Adrenal gland (tissue), 12 donors: ENCODE results near the gene COL16A1. TPM values are rescaled to one million over a fixed set of nuclear protein-coding genes. Genes with fewer than 3 reads are reported as not detected.

Experiments used
- DNase-seq, 7 donors: peaks; one replicate each; pipeline ENCODE4 v3.0.0-alpha.2; 2019 to 2020
- H3K27ac ChIP-seq, 5 donors: fragments of 200-600 bp; sonication (generic) in 4 of 5; 1 replicate in 3 of 5; 2 replicates in 2 of 5; pipeline versions ENCODE4 v1.5.1 to v1.8.0; 2016 to 2020; ENCODE audit warnings: mild to moderate bottlenecking in 1 of 5
- H3K27me3 ChIP-seq: fragments of 200-600 bp; 2 replicates; pipeline ENCODE4 v1.8.0; 2021
- H3K36me3 ChIP-seq, 2 donors: fragments of 200-600 bp; replicated peaks in 1 of 2; 1 replicate in 1 of 2; 2 replicates in 1 of 2; pipeline versions ENCODE4 v1.5.1 to v1.8.0; 2018 to 2022
- H3K4me1 ChIP-seq, 2 donors: fragments of 200-600 bp; replicated peaks in 1 of 2; 1 replicate in 1 of 2; 2 replicates in 1 of 2; pipeline versions ENCODE4 v1.5.1 to v1.8.0; 2018 to 2021
- H3K4me3 ChIP-seq, 4 donors: fragments of 200-600 bp; sonication (generic) in 3 of 4; one replicate each; pipeline ENCODE4 v1.5.1; 2016 to 2018
- H3K9me3 ChIP-seq, 3 donors: fragments of 200-600 bp; sonication (generic) in 1 of 3; replicated peaks in 1 of 3; 1 replicate in 2 of 3; 2 replicates in 1 of 3; pipeline versions ENCODE4 v1.5.1 to v1.8.0; 2016 to 2021
- CTCF ChIP-seq, 6 experiments: fragments of 450-650 bp in 4 of 6; fragments of 200-600 bp in 2 of 6; sonication (generic) in 1 of 6; IDR thresholded peaks; 1 replicate in 5 of 6; 2 replicates in 1 of 6; pipeline versions ENCODE4 v1.5.1 to v1.8.0; 2016 to 2021; ENCODE audit warnings: antibody characterized with exemption in 6 of 6, mild to moderate bottlenecking in 2 of 6, moderate library complexity in 1 of 6
- POLR2A ChIP-seq, 2 donors: fragments of 450-650 bp; IDR thresholded peaks; one replicate each; pipeline ENCODE4 v1.6.1; 2017; ENCODE audit warnings: antibody characterized with exemption in 2 of 2, mild to moderate bottlenecking in 2 of 2, moderate library complexity in 1 of 2
- WGBS, 4 donors: extraction: QIAGEN DNeasy Blood & Tissue Kit in 2 of 4; methylation state at CpG; one replicate each; pipeline versions ENCODE4 v1.1.5 to v1.1.7; 2013 to 2017; 5-methylcytosine and 5-hydroxymethylcytosine counted together
- intact Hi-C, 2 donors: fragments of 100-400 bp; cut with DNase I; formaldehyde crosslinking; loops; one replicate each; pipeline versions ENCODE4 v1.14.1 to v1.15.0; 2022 to 2023
- polyA plus RNA-seq, 3 donors: library from polyadenylated mRNA; stranded (reverse); fragments of 200-250 nt in 2 of 3; fragments of 350-450 nt in 1 of 3; fragmentation: Illumina TruSeq in 1 of 3; extraction: RNeasy Lipid Tissue Mini Kit (QIAGEN cat#74804) in 1 of 3; gene quantifications; one replicate each; pipeline ENCODE4 v1.2.3, GENCODE V29; 2013 to 2014
- total RNA-seq, 9 donors: library from RNA; depleted of rRNA in 4 of 9; stranded (reverse); fragments of >200 nt in 4 of 9; fragments of 120-200 nt in 1 of 9; fragmentation: NEBNext Ultra II Directional in 1 of 9; extraction: Animal tissue kit (Norgen Biotek cat#: 25700) in 1 of 9; gene quantifications; one replicate each; pipeline versions ENCODE4 v1.1.0 to v1.2.4, GENCODE V29; 2013 to 2023
- donor health status: healthy with polysubstance abuse.
- donor health status: Bipolar disorder and iron deficiency.
- donor health status: DM: yes; HTN: yes; CAD: no.
- donor health status: DM: no; HTN: no; CAD: no.
- donor health status: DM: no; HTN: no; CAD: no.
- donor health status: DM: yes; HTN: yes; CAD: no.

Gene COL16A1
- total and polyA plus RNA-seq, 12 donors, result 6.1 to 129 (median 26.9) TPM

- Histone ChIP-seq H3K36me3 (no peaks in the 10 kb centered on the region), H3K27ac (no peak overlapping the region), H3K9me3 (no peaks in the 10 kb centered on the region), H3K4me1 (no peaks in the 10 kb centered on the region), H3K27me3 (no peaks in the 10 kb centered on the region), H3K4me3 (no peak overlapping the region)
- intact Hi-C loops, result loop anchor here in 1 of 2 donors (10.0 kb wide), 1 partner anchor 410 kb away; no protein-coding TSS in a partner anchor
- TF ChIP-seq POLR2A (IDR thresholded peaks at IDR 0.05), result no peak
- 86 to 97% (median 91%) methylated on average over 5 of the region's 5 CpGs for WGBS, 4 donors
- no peak for DNase-seq
These were observed 49.4 kb downstream of the COL16A1 start for GRCh38 chr1:31654474-31654776.

GRCh38 chr1:31653717-31654473 is 49.9 kb downstream of the COL16A1 start:
- TF ChIP-seq CTCF (IDR thresholded peaks at IDR 0.05) (no peak), POLR2A (IDR thresholded peaks at IDR 0.05) (no peak)
- Histone ChIP-seq H3K4me1 (no peaks in the 10 kb centered on the region), H3K27me3 (no peaks in the 10 kb centered on the region), H3K36me3 (no peaks in the 10 kb centered on the region), H3K9me3 (no peaks in the 10 kb centered on the region), H3K27ac (no peak overlapping the region), H3K4me3 (no peak overlapping the region)
- DNase-seq, result no peak
- intact Hi-C loops, result loop anchor here in 1 of 2 donors (10.0 kb wide), 1 partner anchor 411 kb away; no protein-coding TSS in a partner anchor
- 79 to 90% (median 87%) methylated on average over 10 to 12 of the region's 12 CpGs for WGBS, 4 donors

DNA sequence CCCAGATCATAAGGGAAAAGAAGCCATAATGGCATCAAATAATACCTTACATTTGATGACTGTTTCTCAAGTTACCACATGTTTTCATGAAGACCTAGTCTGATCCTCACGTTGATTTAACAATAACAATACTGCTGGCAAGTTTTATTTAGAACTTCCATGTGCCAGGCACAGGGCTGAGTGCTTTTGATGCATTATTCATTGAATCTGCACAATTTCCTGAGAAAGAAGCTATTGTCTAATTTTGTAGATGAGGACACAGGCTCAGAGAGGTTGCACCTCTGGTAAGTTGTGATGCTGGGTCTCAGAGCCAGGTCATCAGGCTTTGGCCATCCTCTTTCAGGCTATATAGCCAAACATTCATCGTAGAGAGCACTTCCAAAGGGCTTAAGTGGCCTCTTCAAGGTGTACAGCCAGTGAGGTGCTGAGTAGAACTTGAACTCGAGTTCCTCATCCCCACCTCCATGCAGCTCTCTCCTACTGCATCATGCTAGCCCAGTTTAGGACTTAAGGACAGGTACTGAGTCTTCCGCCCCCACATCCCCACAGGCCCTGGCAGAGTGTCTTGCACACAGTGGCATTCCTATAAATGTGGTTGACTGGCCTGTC is 50.8 kb downstream of the COL16A1 start:
- no peak for DNase-seq
- no peaks in the 10 kb centered on the region for H3K36me3 ChIP-seq
- no peaks in the 10 kb centered on the region for H3K27me3 ChIP-seq
- 77 to 93% (median 88%) methylated on average over 3 to 4 of the region's 4 CpGs for WGBS, 4 donors
- intact Hi-C loops, result loop anchor here in 1 of 2 donors (10.0 kb wide), 1 partner anchor 412 kb away; no protein-coding TSS in a partner anchor
- TF ChIP-seq CTCF (IDR thresholded peaks at IDR 0.05) (no peak), POLR2A (IDR thresholded peaks at IDR 0.05) (no peak)
- no peaks in the 10 kb centered on the region for H3K4me1 ChIP-seq
- H3K4me3 ChIP-seq, result no peak overlapping the region
- no peak overlapping the region for H3K27ac ChIP-seq
- no peaks in the 10 kb centered on the region for H3K9me3 ChIP-seq

GRCh38 chr1:31651766-31652165 is 52.1 kb downstream of the COL16A1 start:
- DNase-seq, result no peak
- Histone ChIP-seq H3K36me3 (no peaks in the 10 kb centered on the region), H3K4me1 (no peaks in the 10 kb centered on the region), H3K4me3 (no peak overlapping the region), H3K27ac (no peak overlapping the region), H3K27me3 (no peaks in the 10 kb centered on the region), H3K9me3 (no peaks in the 10 kb centered on the region)
- no peak for TF ChIP-seq POLR2A (IDR thresholded peaks at IDR 0.05)
- no peak for TF ChIP-seq CTCF (IDR thresholded peaks at IDR 0.05)
- 68 to 81% (median 79%) methylated on average over 6 of the region's 6 CpGs for WGBS, 4 donors
- intact Hi-C loops, result loop anchor here in 1 of 2 donors (10.0 kb wide), 1 partner anchor 413 kb away; no protein-coding TSS in a partner anchor
